OCI-LY3 (cell line): ENCODE measurements around the gene ARID2.

Experiments used
- CTCF ChIP-seq: fragments of 200-600, 300-600 bp; sonication (generic); IDR thresholded peaks from 2 replicates; pipeline ENCODE4 v1.5.1; 2014; ENCODE audit warnings: antibody characterized with exemption, low read length, low read depth
- EZH2phosphoT487 ChIP-seq: fragments of 200-600 bp; shearing (Covaris generic); IDR thresholded peaks from 2 replicates; pipeline ENCODE4 v1.6.1; 2018; ENCODE audit warnings: antibody characterized with exemption, mixed run types, low read depth

- no peak for TF ChIP-seq CTCF
- TF ChIP-seq EZH2phosphoT487, result no peak
Observed at GRCh38 chr12:45912774-45913173, 183.3 kb downstream of the ARID2 start.
